Measurements from ENCODE around the gene PDCD2L.

The PDCD2L gene

DNA sequence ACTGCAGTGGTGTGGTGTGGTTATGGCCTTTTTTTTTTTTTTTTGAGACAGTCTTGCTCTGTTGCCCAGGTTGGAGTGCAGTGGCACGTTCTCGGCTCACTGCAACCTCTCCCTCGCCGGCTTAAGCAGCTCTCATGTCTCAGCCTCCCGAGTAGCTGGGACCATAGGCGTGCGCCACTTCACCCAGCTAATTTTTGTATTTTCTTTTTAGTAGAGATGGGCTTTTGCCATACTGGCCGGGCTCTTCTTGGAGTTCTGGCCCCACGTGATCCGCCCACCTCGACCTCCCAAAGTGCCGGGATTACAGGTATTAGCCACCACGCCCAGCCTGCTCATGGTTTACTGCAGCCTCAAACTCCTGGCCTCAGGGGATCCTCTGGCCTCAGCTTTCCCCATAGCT is 7.0 kb downstream of the PDCD2L start:
- H3K27ac ChIP-seq, result no peak overlapping the region
- no peak for DNase-seq
- no peaks in the 10 kb centered on the region for H3K9me3 ChIP-seq (ENCODE audit: severe bottlenecking)
- peaks cover 65% of the 10 kb centered on the region for H3K36me3 ChIP-seq
- H3K27me3 ChIP-seq (ENCODE audit: insufficient read depth, low read depth, severe bottlenecking), result no peaks in the 10 kb centered on the region
- H3K4me3 ChIP-seq (ENCODE audit: low read depth, low read length), result no peak overlapping the region
- TF ChIP-seq, protein P1, sequence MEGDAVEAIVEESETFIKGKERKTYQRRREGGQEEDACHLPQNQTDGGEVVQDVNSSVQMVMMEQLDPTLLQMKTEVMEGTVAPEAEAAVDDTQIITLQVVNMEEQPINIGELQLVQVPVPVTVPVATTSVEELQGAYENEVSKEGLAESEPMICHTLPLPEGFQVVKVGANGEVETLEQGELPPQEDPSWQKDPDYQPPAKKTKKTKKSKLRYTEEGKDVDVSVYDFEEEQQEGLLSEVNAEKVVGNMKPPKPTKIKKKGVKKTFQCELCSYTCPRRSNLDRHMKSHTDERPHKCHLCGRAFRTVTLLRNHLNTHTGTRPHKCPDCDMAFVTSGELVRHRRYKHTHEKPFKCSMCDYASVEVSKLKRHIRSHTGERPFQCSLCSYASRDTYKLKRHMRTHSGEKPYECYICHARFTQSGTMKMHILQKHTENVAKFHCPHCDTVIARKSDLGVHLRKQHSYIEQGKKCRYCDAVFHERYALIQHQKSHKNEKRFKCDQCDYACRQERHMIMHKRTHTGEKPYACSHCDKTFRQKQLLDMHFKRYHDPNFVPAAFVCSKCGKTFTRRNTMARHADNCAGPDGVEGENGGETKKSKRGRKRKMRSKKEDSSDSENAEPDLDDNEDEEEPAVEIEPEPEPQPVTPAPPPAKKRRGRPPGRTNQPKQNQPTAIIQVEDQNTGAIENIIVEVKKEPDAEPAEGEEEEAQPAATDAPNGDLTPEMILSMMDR (IDR thresholded peaks at IDR 0.05; ENCODE audit: low read depth, low read length), result no peak

- TF ChIP-seq, protein P1 (IDR thresholded peaks at IDR 0.05; ENCODE audit: low read depth, low read length), result no peak
- no peaks in the 10 kb centered on the region for H3K9me3 ChIP-seq (ENCODE audit: severe bottlenecking)
- H3K27me3 ChIP-seq (ENCODE audit: insufficient read depth, low read depth, severe bottlenecking), result no peaks in the 10 kb centered on the region
- no peak overlapping the region for H3K27ac ChIP-seq
- DNase-seq, result no peak
- peaks cover 55% of the 10 kb centered on the region for H3K36me3 ChIP-seq
- no peak overlapping the region for H3K4me3 ChIP-seq (ENCODE audit: low read depth, low read length)
Observed at GRCh38 chr19:34416021-34416545, 11.9 kb downstream of the PDCD2L start.

GRCh38 chr19:34418300-34418699 is 14.1 kb downstream of the PDCD2L start:
- no peaks in the 10 kb centered on the region for H3K9me3 ChIP-seq (ENCODE audit: severe bottlenecking)
- TF ChIP-seq, protein P1 (IDR thresholded peaks at IDR 0.05; ENCODE audit: low read depth, low read length), result no peak
- DNase-seq, result no peak
- H3K27me3 ChIP-seq (ENCODE audit: insufficient read depth, low read depth, severe bottlenecking), result no peaks in the 10 kb centered on the region
- H3K36me3 ChIP-seq, result peaks cover 48% of the 10 kb centered on the region
- H3K27ac ChIP-seq, result no peak overlapping the region
- no peak overlapping the region for H3K4me3 ChIP-seq (ENCODE audit: low read depth, low read length)

DNA sequence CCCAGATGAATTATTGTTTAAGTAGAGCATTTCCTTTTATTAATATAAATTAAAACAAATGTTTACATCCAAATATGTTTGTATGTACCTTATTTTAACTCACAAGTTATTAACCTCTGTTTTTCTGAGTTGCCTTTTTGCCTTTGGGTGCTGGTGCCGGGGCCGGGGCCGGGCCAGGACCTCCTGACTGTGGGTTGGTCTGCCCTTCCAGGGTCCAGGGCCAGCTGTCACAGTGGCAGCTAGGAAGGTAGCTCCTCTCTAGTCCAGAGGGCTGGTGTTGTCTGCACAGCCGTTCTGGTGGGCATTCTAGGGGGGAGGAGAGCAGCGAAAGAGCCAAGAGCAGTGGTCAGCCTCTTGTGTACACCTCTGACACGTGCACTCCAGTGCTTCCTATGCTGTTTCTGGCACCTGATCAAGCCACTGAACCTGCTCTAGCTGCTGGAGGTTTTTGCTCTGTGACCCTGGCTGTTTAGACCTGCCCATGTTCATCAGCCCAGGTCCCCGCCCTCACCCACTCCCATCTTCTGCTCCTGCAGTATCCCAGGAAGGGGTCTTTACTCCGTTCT is 22.0 kb downstream of the PDCD2L start:
- Histone ChIP-seq H3K27me3 (ENCODE audit: insufficient read depth, low read depth, severe bottlenecking) (no peaks in the 10 kb centered on the region), H3K27ac (no peak overlapping the region), H3K36me3 (peaks cover 40% of the 10 kb centered on the region), H3K9me3 (ENCODE audit: severe bottlenecking) (no peaks in the 10 kb centered on the region), H3K4me3 (ENCODE audit: low read depth, low read length) (no peak overlapping the region)
- TF ChIP-seq, protein P1 (IDR thresholded peaks at IDR 0.05; ENCODE audit: low read depth, low read length), result no peak
- DNase-seq, result no peak

DNA sequence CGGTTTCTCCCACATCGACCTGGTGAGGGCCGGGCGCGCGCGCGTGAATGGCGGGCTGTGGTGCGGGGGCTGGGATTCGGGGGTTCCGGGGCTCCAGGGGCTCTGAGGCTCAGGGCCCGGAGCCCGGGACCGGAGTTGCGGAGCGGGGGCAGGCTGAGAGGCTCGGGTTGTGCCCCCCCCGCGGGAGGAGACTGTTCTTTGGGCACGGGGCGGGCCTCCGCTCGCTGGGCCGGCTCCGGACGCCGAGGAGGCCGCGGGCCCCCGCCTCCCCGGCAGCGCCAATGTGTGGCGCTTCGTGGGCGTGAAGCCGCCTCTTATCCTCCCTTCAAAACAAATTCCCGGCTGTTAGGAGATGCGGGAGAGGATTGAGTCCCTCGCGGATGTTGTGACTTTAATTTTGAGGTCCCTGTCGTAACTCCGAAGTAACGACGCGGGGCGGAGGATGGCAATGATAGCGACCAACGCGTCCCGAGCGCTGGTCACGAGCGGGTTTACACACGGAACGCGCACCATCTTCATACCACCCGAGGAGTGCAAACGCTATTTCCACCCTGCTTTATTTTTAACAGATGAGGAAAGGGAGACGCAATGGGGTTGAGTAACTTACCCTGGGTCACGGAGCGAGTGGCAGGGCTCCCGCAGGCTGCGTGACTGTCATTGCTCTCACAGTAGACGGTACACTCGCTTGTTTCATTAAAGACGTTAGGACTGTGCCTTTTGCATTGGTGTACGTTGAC is 24.5 kb downstream of the PDCD2L start:
- peaks cover 60% of the 10 kb centered on the region for H3K36me3 ChIP-seq

More for the DNA sequence above, 24.5 kb downstream of the PDCD2L start:
- no peaks in the 10 kb centered on the region for H3K9me3 ChIP-seq (ENCODE audit: severe bottlenecking)
- peak; percentile 15 for DNase-seq
- TF ChIP-seq, protein P1 (IDR thresholded peaks at IDR 0.05; ENCODE audit: low read depth, low read length), result no peak
- peak overlapping the region; percentile 94 for H3K27ac ChIP-seq
- H3K27me3 ChIP-seq (ENCODE audit: insufficient read depth, low read depth, severe bottlenecking), result no peaks in the 10 kb centered on the region
- H3K4me3 ChIP-seq (ENCODE audit: low read depth, low read length), result peak overlapping the region; percentile 74

Data from WERI-Rb-1 (cell line).